SK-N-SH treated with all-trans-retinoic acid at 6 μM for 48 hours (cell line): ENCODE measurements around the gene PKM.

Source experiments
- ATAC-seq: fragments of 200-7000 bp; cut with Tn5 transposase; 3 replicates; pipeline ENCODE4 v1.9.1; 2020; ENCODE audit warnings: mild to moderate bottlenecking, moderate library complexity
- CREB5 ChIP-seq: fragments of 250-450 bp; sonication (Bioruptor Pico); IDR thresholded peaks from 2 replicates; pipeline ENCODE4 v1.5.1; 2020; ENCODE audit warnings: low read depth, mild to moderate bottlenecking, moderate library complexity
- CSDC2 ChIP-seq: fragments of 250-450 bp; sonication (Bioruptor Pico); IDR thresholded peaks from 2 replicates; pipeline ENCODE4 v1.5.0; 2020; ENCODE audit warnings: mild to moderate bottlenecking, moderate library complexity
- CSRNP3 ChIP-seq: fragments of 250-450 bp; sonication (Bioruptor Pico); IDR thresholded peaks from 2 replicates; pipeline ENCODE4 v1.5.1; 2021; ENCODE audit warnings: mild to moderate bottlenecking, moderate library complexity
- ESRRG ChIP-seq: fragments of 250-450 bp; sonication (Bioruptor Pico); IDR thresholded peaks from 2 replicates; pipeline ENCODE4 v1.6.1; 2021; ENCODE audit warnings: mild to moderate bottlenecking
- GLIS3 ChIP-seq: fragments of 250-450 bp; sonication (Bioruptor Pico); IDR thresholded peaks from 2 replicates; pipeline ENCODE4 v1.5.0; 2020; ENCODE audit warnings: mild to moderate bottlenecking, moderate library complexity
- ISL1 ChIP-seq: fragments of 250-450 bp; sonication (Bioruptor Pico); IDR thresholded peaks from 2 replicates; pipeline ENCODE4 v2.1.2; 2022; ENCODE audit warnings: mild to moderate bottlenecking, moderate library complexity
- PATZ1 ChIP-seq: fragments of 250-450 bp; sonication (Bioruptor Pico); IDR thresholded peaks from 2 replicates; pipeline ENCODE4 v1.8.0; 2020; ENCODE audit warnings: mild to moderate bottlenecking, moderate library complexity, borderline replicate concordance
- POU6F1 ChIP-seq: fragments of 250-450 bp; sonication (Bioruptor Pico); IDR thresholded peaks from 2 replicates; pipeline ENCODE4 v1.8.0; 2021; ENCODE audit warnings: low read depth, mild to moderate bottlenecking, moderate library complexity, borderline replicate concordance
- PPARA ChIP-seq: fragments of 250-450 bp; sonication (Bioruptor Pico); IDR thresholded peaks from 2 replicates; pipeline ENCODE4 v1.5.0; 2020; ENCODE audit warnings: mild to moderate bottlenecking, borderline replicate concordance
- SNAI2 ChIP-seq: fragments of 250-450 bp; sonication (Bioruptor Pico); IDR thresholded peaks from 2 replicates; pipeline ENCODE4 v1.5.0; 2020; ENCODE audit warnings: mild to moderate bottlenecking, moderate library complexity
- TCF4 ChIP-seq: fragments of 250-450 bp; sonication (Bioruptor Pico); IDR thresholded peaks from 2 replicates; pipeline ENCODE4 v1.8.0; 2021; ENCODE audit warnings: mild to moderate bottlenecking, moderate library complexity, borderline replicate concordance
- TOX ChIP-seq: fragments of 250-450 bp; sonication (Bioruptor Pico); IDR thresholded peaks from 2 replicates; pipeline ENCODE4 v1.8.0; 2021; ENCODE audit warnings: mild to moderate bottlenecking, moderate library complexity, borderline replicate concordance
- TSHZ2 ChIP-seq: fragments of 250-450 bp; sonication (Bioruptor Pico); IDR thresholded peaks from 2 replicates; pipeline ENCODE4 v1.5.0; 2020; ENCODE audit warnings: mild to moderate bottlenecking, moderate library complexity
- ZFP3 ChIP-seq: fragments of 250-450 bp; sonication (Bioruptor Pico); IDR thresholded peaks from 2 replicates; pipeline ENCODE4 v1.5.0; 2020; ENCODE audit warnings: mild to moderate bottlenecking, moderate library complexity
- ZFP30 ChIP-seq: fragments of 450-650 bp; formaldehyde crosslinking; IDR thresholded peaks from 2 replicates; pipeline ENCODE4 v1.5.0; 2022; ENCODE audit warnings: mild to moderate bottlenecking, moderate library complexity
- ZNF565 ChIP-seq: fragments of 450-650 bp; formaldehyde crosslinking; conservative IDR thresholded peaks from 2 replicates; pipeline ENCODE4 v1.5.0; 2020; ENCODE audit warnings: low read depth, mild to moderate bottlenecking, moderate library complexity
- ZNF70 ChIP-seq: fragments of 450-650 bp; formaldehyde crosslinking; IDR thresholded peaks from 2 replicates; pipeline ENCODE4 v1.5.0; 2020; ENCODE audit warnings: mild to moderate bottlenecking, moderate library complexity

PKM gene

GRCh38 chr15:72202801-72203506, 28.0 kb downstream of the PKM start:
- TF ChIP-seq ZNF565 (no peak), CSDC2 (CRISPR knock-in tag) (no peak), CREB5 (CRISPR knock-in tag) (no peak)
- ATAC-seq: no peak

- no peak for ATAC-seq
These were observed 28.7 kb downstream of the PKM start for GRCh38 chr15:72202302-72202701.

GRCh38 chr15:72201391-72201921, 29.5 kb downstream of the PKM start:
- ATAC-seq: no peak
- TF ChIP-seq CSRNP3: no peak
- TF ChIP-seq GLIS3 (CRISPR knock-in tag): no peak
- TF ChIP-seq SNAI2: no peak
- no peak for TF ChIP-seq TCF4 (CRISPR knock-in tag)
- TF ChIP-seq ISL1 (CRISPR knock-in tag): no peak
- TF ChIP-seq ESRRG (CRISPR knock-in tag): no peak
- TF ChIP-seq CSDC2 (CRISPR knock-in tag): no peak
- TF ChIP-seq TOX (CRISPR knock-in tag): no peak
- TF ChIP-seq PATZ1: no peak
- TF ChIP-seq ZFP3 (CRISPR knock-in tag): no peak
- no peak for TF ChIP-seq ZNF565

More at GRCh38 chr15:72202302-72202701, 28.7 kb downstream of the PKM start:
- TF ChIP-seq PPARA (no peak), ESRRG (CRISPR knock-in tag) (no peak), TOX (CRISPR knock-in tag) (no peak), CSDC2 (CRISPR knock-in tag) (no peak), ZNF70 (CRISPR knock-in tag) (no peak), POU6F1 (CRISPR knock-in tag) (no peak), ZFP30 (CRISPR knock-in tag) (no peak), ISL1 (CRISPR knock-in tag) (no peak), CREB5 (CRISPR knock-in tag) (no peak), TSHZ2 (CRISPR knock-in tag) (no peak)
